Panc1 (cell line): ENCODE measurements around the gene CNTRL. TPM values are rescaled to one million over a fixed set of nuclear protein-coding genes. Genes with fewer than 3 reads are reported as not detected.
"Not testable (repeated sequence)": the region's sequence is repeated elsewhere in the genome, so short reads cannot be mapped to it uniquely, and the experiment has no call there.

Experiments
- ATAC-seq: fragments of 200-7000 bp; cut with Tn5 transposase; 2 replicates; pipeline ENCODE4 v1.9.1; 2020; ENCODE audit warnings: mild to moderate bottlenecking, moderate library complexity
- BruUV-seq: library from RNA; stranded (reverse); fragments of 400-500 nt; replicated peaks from 2 replicates; lab custom pipeline; 2021; lab: Mats Ljungman, UMichigan
- CTCF ChIA-PET: fragments of 300-600 bp; sonication (Branson Sonifier 250); formaldehyde crosslinking; loops from one replicate; lab custom pipeline; 2022; ENCODE audit warnings: antibody characterized with exemption; lab: Charles Lee
- POLR2A ChIA-PET: fragments of 300-600 bp; sonication (Branson Sonifier 250); formaldehyde crosslinking; loops from one replicate; lab custom pipeline; 2022; ENCODE audit warnings: antibody characterized with exemption; lab: Charles Lee
- DNase-seq: peaks from one replicate; pipeline ENCODE4 v3.0.0-alpha.2; 2010; ENCODE audit warnings: low read depth, low spot score
- H3K27ac ChIP-seq: 2 replicates; pipeline ENCODE4 v1.5.1; 2011; ENCODE audit warnings: mild to moderate bottlenecking, low read length, inconsistent platforms
- H3K27me3 ChIP-seq: fragments of 200-500 bp; sonication (Bioruptor generic); 2 replicates; pipeline ENCODE4 v1.6.0; 2014; ENCODE audit warnings: low read length, inconsistent platforms; ENCODE audit not compliant: control insufficient read depth, insufficient read depth
- H3K36me3 ChIP-seq: fragments of 200-500 bp; sonication (Bioruptor generic); 2 replicates; pipeline ENCODE4 v1.5.1; 2014; ENCODE audit warnings: inconsistent platforms, mild to moderate bottlenecking, low read length, moderate library complexity; ENCODE audit not compliant: control insufficient read depth, insufficient read depth
- H3K4me1 ChIP-seq: 2 replicates; pipeline ENCODE4 v1.5.1; 2011; ENCODE audit warnings: inconsistent platforms, mild to moderate bottlenecking, low read length, moderate library complexity; ENCODE audit not compliant: control insufficient read depth, insufficient read depth
- H3K4me3 ChIP-seq, 2 experiments: 2 replicates each; pipeline ENCODE4 v1.5.1; 2011 to 2012; ENCODE audit warnings: low read depth in 2 of 2, low read length in 2 of 2, mild to moderate bottlenecking in 2 of 2, inconsistent platforms in 1 of 2, moderate library complexity in 1 of 2
- H3K9me3 ChIP-seq: fragments of 200-500 bp; sonication (Bioruptor generic); 2 replicates; pipeline ENCODE4 v1.5.1; 2014; ENCODE audit warnings: low read depth, mild to moderate bottlenecking, inconsistent platforms, low read length, moderate library complexity; ENCODE audit not compliant: control insufficient read depth, insufficient read depth
- CTCF ChIP-seq: fragments of 450-650 bp; IDR thresholded peaks from 2 replicates; pipeline ENCODE4 v1.5.1; 2017; ENCODE audit warnings: mild to moderate bottlenecking
- POLR2AphosphoS5 ChIP-seq: IDR thresholded peaks from 2 replicates; pipeline ENCODE4 v1.6.1; 2012; ENCODE audit warnings: mild to moderate bottlenecking, low read depth, low read length, moderate library complexity
- REST ChIP-seq, 2 experiments: IDR thresholded peaks; 2 replicates each; pipeline ENCODE4 v1.6.1; 2011 to 2012; ENCODE audit warnings: low read depth in 2 of 2, control low read depth in 1 of 2, low read length in 1 of 2, mild to moderate bottlenecking in 1 of 2, moderate library complexity in 1 of 2; ENCODE audit not compliant: insufficient read depth in 1 of 2
- SIN3A ChIP-seq: IDR thresholded peaks from 2 replicates; pipeline ENCODE4 v1.6.1; 2012; ENCODE audit warnings: low read depth, mild to moderate bottlenecking, low read length, moderate library complexity, borderline replicate concordance; ENCODE audit not compliant: insufficient read depth
- TCF7L2 ChIP-seq: IDR thresholded peaks from 2 replicates; pipeline ENCODE4 v1.6.1; 2011; ENCODE audit warnings: mild to moderate bottlenecking, low read depth, low read length, inconsistent platforms
- in situ Hi-C: cut with HindIII; loops from 2 replicates; pipeline ENCODE4 v1.10.0; 2016; ENCODE audit warnings: low sequenced_read_pairs, low pct_unique_long_range_greater_than_20kb
- intact Hi-C: fragments of 100-400 bp; cut with micrococcal nuclease; formaldehyde crosslinking; loops from one replicate; pipeline ENCODE4 v1.10.0; 2022; ENCODE audit not compliant: unreplicated experiment
- total RNA-seq: library from RNA; stranded (reverse); gene quantifications from one replicate; pipeline ENCODE4 v1.2.1, GENCODE V29; 2021; ENCODE audit not compliant: unreplicated experiment

CNTRL gene
- total RNA-seq, 1 experiment from 2014 or later: 11.5 TPM

- Histone ChIP-seq H3K4me3 (no peak overlapping the region), H3K4me1 (no peaks in the 10 kb centered on the region), H3K36me3 (no peaks in the 10 kb centered on the region), H3K27me3 (no peaks in the 10 kb centered on the region), H3K27ac (no peak overlapping the region), H3K9me3 (no peaks in the 10 kb centered on the region)
- in situ Hi-C loops: no loop called here
- intact Hi-C loops: no loop called here
- BruUV-seq: no TSS peak
- POLR2A ChIA-PET: no interaction called here
- CTCF ChIA-PET: no interaction called here
- no peak for DNase-seq
- ATAC-seq: no peak
- TF ChIP-seq TCF7L2: no peak
- no peak for TF ChIP-seq REST (IDR thresholded peaks at IDR 0.05; ENCODE audit: insufficient read depth in 1 of 2, low read depth in 2 of 2, low read length in 1 of 2)
- TF ChIP-seq CTCF: no peak
- TF ChIP-seq SIN3A: no peak
- no peak for TF ChIP-seq POLR2AphosphoS5
Measured at GRCh38 chr9:121026768-121027167, 48.0 kb upstream of the CNTRL start.

- ATAC-seq, H3K4me3 ChIP-seq, intact Hi-C loops, CTCF ChIA-PET, POLR2A ChIA-PET, H3K27ac ChIP-seq, DNase-seq, H3K36me3 ChIP-seq, BruUV-seq, H3K4me1 ChIP-seq, in situ Hi-C loops, H3K9me3 ChIP-seq, H3K27me3 ChIP-seq: not testable (repeated sequence)
Measured at GRCh38 chr9:121028285-121028684, 46.5 kb upstream of the CNTRL start.

GRCh38 chr9:121029469-121029868 lies 45.3 kb upstream of the CNTRL start:
- intact Hi-C loops: no loop called here
- Histone ChIP-seq H3K4me1 (no peaks in the 10 kb centered on the region), H3K36me3 (no peaks in the 10 kb centered on the region), H3K9me3 (no peaks in the 10 kb centered on the region), H3K4me3 (no peak overlapping the region), H3K27ac (no peak overlapping the region), H3K27me3 (no peaks in the 10 kb centered on the region)
- no TSS peak for BruUV-seq
- ChIA-PET CTCF (no interaction called here), POLR2A (interaction anchor here (0.6 kb wide), 1 partner anchor 55 kb away, joined by 6 read pairs; no protein-coding TSS in a partner anchor)
- TF ChIP-seq POLR2AphosphoS5 (no peak), TCF7L2 (no peak), CTCF (no peak), SIN3A (no peak), REST (IDR thresholded peaks at IDR 0.05; ENCODE audit: insufficient read depth in 1 of 2, low read depth in 2 of 2, low read length in 1 of 2) (no peak)
- ATAC-seq (no peak), DNase-seq (no peak)
- in situ Hi-C loops: no loop called here
